Stimulated activated CD8-positive, alpha-beta memory T cell treated with anti-CD3 and anti-CD28 coated beads, Interleukin-7, amount 100 ng/mL, for 48 hours (primary cell): ENCODE results near the gene STAMBPL1.
"Not testable (repeated sequence)": the region's sequence is repeated elsewhere in the genome, so short reads cannot be mapped to it uniquely, and the experiment has no call there.

Experiments used
- DNase-seq, 2 donors: peaks; one replicate each; pipeline ENCODE4 v3.0.0-alpha.2; 2020; ENCODE audit warnings: low read depth in 1 of 2; ENCODE audit errors: extremely low read depth in 1 of 2

The STAMBPL1 gene

GRCh38 chr10:88918191-88918905 lies 38.3 kb downstream of the STAMBPL1 start:
- no peak for DNase-seq

GRCh38 chr10:88919041-88919440 lies 39.0 kb downstream of the STAMBPL1 start:
- no peak for DNase-seq

GRCh38 chr10:88920198-88920597 lies 40.2 kb downstream of the STAMBPL1 start:
- no peak for DNase-seq

DNA sequence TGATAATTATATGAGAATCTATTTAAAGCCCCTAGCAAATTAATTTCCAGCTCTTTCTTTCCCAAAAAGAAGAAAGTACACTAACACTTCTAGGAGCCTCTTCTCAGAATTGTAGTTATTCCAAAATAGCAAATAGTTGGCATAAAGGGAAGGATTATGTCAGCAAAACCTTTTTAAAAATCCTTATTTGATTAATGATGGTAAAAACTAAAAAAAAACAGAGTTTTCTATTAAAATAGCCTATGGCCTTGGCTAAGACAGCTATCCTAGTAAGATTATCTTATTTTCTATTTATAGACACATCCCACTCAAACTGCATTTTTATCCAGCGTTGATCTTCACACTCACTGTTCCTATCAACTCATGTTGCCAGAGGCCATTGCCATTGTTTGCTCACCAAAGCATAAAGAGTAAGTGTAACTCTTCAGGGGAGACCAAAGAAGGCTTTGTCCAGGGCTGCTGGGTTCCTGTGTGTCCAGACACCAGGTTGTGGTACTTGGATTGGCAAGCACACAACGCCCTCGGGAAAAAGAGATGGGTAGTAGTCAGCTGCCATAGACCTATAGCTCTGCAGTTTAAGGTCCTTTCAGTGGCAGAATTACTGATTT lies 41.0 kb downstream of the STAMBPL1 start:
- no peak for DNase-seq

- DNase-seq, result no peak
Observed at GRCh38 chr10:88922041-88922440, 42.0 kb downstream of the STAMBPL1 start.

DNA sequence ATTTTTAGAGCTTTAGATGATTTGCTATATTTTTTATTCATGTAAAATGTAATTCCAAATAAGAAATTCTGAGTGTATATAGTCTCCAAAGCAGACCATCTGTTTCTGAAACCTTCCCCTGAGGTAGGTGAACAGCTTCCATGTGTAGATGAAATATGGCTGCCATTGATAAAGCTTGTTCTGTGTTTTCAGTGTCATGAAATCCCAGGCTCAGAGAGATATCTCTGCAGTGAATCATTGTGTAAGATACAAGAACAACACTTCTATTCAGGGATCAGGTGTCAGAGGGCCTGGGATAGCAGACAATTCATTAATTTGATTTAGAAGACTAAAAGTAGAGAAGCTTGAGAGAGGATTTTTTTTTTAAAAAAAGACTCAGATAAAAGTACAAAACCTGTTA lies 43.5 kb downstream of the STAMBPL1 start:
- no peak for DNase-seq

DNA sequence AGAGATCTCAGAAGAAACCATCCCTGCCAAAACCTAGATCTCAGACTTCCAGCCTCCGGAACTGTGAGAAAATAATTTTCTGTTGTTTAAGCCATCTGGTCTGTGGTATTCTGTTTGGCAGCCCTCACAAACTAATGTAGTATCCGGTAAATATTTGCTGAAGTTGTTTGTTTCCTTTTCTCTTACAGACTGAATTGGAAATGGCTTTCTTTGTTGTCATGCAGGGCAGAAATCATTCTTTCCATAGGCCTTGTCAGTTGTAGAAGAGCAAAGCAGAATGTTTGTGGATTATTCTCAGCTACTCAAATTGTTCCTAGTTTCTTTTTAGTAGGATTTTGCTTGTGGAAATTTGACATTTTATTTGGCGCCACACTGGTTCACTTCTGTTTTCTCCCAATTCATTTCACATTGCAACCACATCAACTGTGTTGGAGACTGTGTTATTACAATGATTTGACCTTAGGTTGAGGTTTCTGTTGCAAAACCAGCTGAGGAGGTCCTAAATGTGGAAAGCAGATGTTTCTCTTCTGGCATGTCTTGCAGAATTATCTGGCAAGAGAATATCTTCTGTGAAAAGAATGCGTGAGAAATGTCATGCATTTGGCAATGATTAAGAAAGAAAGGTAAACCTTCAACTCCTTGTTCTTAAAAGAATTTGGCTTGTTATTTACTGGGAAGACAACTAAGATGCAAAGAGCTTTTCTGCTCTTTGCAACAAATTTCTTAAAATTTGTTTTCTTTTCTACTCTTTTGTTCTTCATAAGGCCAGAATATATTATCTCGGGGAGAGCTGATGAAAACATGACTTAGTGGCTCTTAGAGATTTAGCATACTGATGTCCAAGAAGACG lies 46.7 kb downstream of the STAMBPL1 start:
- DNase-seq, result no peak

GRCh38 chr10:88927416-88927690 lies 47.3 kb downstream of the STAMBPL1 start:
- DNase-seq, result no peak

GRCh38 chr10:88928254-88928653 lies 48.2 kb downstream of the STAMBPL1 start:
- no peak for DNase-seq

DNA sequence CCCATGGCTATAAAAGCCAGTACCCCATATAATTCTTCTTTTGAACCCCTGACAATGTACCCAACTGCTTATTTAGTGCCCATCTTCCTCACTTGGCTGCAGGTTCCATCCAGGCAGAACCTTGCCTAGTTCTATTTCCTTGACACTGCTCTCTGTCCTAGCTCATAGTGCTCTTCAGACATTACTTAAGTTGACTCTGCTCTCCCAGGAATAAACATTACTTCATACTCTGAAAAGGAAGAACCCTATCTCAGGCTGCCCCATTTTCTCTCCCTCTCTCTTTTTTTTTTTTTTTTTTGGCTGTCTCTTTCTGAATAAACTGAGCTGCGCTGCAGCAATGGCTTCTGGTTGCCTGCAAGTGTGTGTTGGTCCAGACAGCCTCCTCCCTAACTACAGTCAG lies 51.5 kb downstream of the STAMBPL1 start:
- no peak for DNase-seq

GRCh38 chr10:88932029-88932428 lies 52.0 kb downstream of the STAMBPL1 start:
- not testable (repeated sequence) for DNase-seq

- DNase-seq, result peak in 1 of 2 donors; percentile 24
Observed at GRCh38 chr10:88932539-88933256, 52.7 kb downstream of the STAMBPL1 start.

GRCh38 chr10:88933564-88933963 lies 53.5 kb downstream of the STAMBPL1 start:
- no peak for DNase-seq

DNA sequence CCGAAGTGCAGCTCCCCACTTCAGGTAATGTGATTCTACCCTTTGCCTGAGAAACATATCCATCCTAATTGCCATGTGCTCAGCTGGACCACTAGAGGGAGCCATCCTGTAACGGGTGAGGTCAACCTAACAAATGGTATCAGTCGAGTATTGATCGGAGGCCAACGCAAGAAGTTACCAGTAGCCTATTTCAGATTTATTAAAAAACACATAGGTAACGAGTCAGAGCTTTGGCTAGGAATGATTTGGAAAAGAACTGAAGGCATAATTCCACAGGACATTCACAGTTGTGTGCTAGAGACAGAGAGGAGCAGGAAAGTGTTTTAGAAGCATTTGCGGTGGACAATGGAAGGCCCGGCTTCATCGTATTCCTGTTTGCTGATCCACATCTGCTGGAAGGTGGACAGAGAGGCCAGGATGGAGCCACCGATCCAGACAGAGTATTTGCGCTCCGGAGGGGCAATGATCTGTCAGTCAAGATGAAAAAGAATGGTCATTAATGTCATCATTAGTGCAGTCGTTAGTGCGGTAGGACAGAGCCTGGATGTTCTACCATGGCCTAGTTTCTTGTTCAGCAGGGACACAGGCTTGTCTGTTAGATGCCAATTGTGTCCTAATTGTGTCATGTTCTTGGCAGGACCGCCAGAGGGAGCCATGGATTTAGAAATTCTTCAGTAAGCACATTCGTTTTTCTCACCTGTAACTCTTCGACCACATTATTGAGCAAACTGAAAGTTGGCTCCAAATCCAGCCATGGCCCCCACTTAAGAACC lies 55.0 kb downstream of the STAMBPL1 start:
- peak in 1 of 2 donors; percentile 51 for DNase-seq

- no peak for DNase-seq
Observed at GRCh38 chr10:88936656-88937055, 56.6 kb downstream of the STAMBPL1 start.

DNA sequence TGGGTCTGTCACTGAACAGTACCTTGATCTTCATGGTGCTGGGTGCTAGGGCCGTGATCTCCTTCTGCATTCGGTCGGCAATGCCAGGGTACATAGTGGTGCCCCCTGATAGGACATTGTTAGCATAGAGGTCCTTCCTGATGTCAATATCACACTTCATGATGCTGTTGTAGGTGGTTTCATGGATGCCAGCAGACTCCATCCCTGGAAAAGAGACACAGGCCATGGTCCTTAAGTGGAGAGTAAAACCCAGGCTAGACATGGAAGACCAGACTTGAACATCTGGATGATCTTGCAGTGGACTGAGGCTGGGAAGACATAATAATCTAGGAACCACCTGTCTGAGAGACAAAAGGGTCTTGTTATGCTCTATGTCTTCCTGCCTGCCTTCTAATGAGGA lies 58.0 kb downstream of the STAMBPL1 start:
- no peak for DNase-seq

- no peak for DNase-seq
Observed at GRCh38 chr10:88938938-88939337, 58.9 kb downstream of the STAMBPL1 start.

DNA sequence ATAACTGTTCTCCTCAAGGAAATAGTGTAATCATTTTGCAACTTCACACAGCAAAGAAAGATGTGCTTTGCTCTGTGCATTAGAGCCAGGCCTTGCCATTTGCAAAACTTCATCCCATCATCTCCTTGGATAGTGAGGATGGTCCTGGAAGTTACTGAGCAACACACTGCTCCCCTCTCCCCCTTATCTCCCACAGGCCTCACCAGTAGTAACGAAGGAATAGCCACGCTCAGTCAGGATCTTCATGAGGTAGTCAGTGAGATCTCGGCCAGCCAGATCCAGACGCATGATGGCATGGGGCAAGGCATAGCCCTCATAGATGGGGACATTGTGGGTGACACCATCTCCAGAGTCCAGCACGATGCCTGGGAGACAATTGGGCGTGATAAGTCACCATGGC lies 61.0 kb downstream of the STAMBPL1 start:
- no peak for DNase-seq

DNA sequence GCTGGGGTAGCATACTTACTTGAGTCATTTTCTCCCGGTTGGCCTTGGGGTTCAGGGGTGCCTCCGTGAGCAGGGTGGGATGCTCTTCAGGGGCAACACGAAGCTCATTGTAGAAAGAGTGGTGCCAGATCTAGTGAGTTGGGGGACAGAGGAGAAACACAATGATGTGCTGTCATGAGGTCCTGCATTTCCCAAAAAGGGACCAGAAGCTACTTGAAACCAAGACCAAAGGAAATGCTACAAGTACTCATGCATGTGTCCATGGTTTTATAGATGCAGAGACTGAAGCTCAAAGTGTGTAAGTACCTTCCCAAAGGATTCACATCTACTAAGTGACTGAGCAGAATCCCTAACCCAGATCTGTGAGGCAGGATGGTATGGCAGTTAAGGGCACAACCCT lies 63.7 kb downstream of the STAMBPL1 start:
- DNase-seq, result no peak

DNA sequence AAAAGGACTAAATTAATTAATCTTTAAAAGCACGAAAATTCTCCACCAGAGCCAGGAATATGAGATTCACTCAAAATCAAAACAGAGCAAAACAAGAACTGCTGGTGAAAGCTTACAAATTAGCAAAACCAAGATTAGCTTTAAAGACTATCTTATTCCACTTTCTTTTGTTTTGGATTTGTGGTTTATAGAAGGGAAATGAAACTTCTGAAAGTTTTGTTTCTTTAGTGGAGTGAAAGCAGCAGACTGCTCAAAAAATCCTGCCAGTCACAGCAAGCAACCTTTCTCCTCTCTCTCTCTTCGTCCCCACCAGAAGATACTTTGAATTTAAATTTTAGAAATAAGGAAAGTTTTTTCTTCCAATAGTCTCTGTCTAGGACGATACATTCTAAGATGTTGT lies 64.8 kb downstream of the STAMBPL1 start:
- no peak for DNase-seq

DNA sequence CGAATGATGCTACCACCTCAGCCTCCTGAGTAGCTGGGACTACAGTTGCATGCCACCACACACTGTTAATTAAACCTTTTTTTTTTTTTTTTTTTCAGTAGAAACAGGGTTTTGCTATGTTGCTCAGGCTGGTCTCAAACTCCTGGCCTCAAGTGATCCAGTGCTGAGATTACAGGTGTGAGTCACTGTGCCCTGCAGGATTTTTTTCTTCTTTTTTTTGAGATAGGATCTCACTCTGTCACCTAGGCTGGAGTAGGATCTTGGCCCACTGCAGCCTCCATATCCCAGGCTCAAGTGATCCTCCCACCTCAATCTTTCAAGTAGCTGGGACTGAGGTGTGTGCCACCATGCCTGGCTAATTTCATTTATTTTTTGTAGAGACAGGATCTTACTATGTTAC lies 66.2 kb downstream of the STAMBPL1 start:
- no peak for DNase-seq
